ENCODE data around the gene LIPG. TPM values are rescaled to one million over a fixed set of nuclear protein-coding genes. Genes with fewer than 3 reads are reported as not detected.
A peak's percentile ranks its signal among the peaks of the same experiment; 100 is the strongest.

LIPG gene
- total RNA-seq, 8 experiments from 2014 or later = 9.2 to 37.9 (median 16.7) TPM

DNA sequence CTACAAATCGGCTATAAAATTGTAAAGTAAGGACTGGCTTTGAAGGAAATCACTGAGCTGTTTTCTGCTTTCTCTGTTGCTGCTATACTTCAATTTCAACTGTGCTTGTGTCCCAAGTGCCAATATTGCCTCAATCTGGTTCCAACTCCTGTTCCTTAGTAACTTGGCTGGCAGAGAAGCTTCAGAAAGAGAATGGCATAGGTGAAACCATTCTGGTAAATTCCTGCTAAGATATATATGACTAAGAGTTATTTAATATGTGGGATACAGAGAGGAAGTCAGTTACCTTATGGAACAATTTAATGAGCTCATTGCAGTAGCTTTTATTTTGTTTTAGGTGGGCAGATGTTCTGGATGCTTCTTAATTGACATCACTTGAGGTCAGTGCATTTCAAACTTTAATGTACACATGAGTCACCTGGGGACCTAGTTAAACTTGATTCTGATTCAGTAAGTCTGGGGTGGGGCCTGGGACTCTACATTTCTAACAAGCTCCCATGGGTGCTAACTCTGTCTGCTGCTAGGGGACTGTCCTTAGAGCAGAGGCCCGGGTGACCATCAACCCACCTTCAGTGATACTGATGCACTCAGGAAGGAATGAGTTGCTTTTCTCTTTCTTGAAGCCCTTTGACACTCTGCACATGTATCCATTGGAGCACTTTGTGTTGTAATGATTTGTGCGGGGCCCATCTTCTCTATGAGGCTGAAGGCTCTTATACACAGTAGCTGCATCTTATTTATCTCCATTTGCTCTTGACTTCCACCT lies 47.6 kb downstream of the LIPG start:
- ATAC-seq (replicated peaks in 6 of 8) = no peak
- Histone ChIP-seq H3K4me1 (replicated peaks in 1 of 2) (peaks cover 17 to 18% of the 10 kb centered on the region in 2 donors), H3K4me3 (no peak overlapping the region), H3K27ac (no peak overlapping the region)
- 61 to 100% (median 71%) methylated on average over 1 to 3 of the region's 3 CpGs; no CpG with 5 or more reads in 3 of the 10 experiments for WGBS, 10 experiments
- in situ Hi-C loops (cut with MboI; ENCODE audit: low pct_unique_long_range_greater_than_20kb in 2 of 9, low sequenced_read_pairs in 9 of 9, unreplicated experiment in 9 of 9) = no loop called here

DNA sequence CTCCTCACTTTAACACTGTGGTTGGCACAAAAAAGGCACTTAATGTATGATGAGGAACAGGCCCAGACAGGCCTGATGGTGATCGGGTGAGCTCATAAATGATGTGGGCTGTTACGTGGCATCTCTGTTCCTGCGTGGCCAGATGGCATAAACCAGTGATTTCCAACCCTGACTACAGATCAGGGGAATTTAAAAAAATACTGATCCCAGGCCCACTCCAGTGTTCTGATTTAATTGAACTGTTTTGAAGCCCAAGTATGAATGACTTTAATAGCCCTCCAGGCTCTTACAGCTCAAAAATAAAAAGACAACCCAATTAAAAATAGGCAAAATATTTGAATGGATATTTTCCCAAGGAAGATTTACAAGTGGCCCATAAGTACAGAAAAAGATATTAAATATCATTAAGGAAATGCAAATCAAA lies 48.2 kb downstream of the LIPG start:
- in situ Hi-C loops (cut with MboI; ENCODE audit: low pct_unique_long_range_greater_than_20kb in 2 of 9, low sequenced_read_pairs in 9 of 9, unreplicated experiment in 9 of 9) = no loop called here

DNA sequence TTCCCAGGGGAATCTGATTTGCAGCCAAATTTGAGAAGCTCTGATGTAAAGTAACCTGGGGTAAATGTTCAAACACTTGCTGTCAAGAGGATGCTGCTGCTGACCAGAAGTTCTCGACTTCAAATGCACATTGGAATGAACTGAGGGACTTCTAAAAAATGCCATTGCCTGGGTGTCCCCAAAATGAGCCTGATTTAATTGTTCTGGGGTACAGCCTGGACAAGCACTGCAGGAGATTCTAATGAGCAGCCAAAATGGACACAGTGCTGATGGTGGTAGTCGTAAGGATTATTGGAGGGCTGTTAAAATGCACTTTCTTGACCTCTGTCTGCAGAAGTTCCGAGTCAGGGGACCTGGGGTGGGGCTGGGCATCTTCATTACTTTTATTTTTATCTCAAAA lies 49.5 kb downstream of the LIPG start:
- no peak for ATAC-seq (replicated peaks in 6 of 8)
- in situ Hi-C loops (cut with MboI; ENCODE audit: low pct_unique_long_range_greater_than_20kb in 2 of 9, low sequenced_read_pairs in 9 of 9, unreplicated experiment in 9 of 9) = no loop called here
- peaks cover 17 to 18% of the 10 kb centered on the region in 2 donors for H3K4me1 ChIP-seq (replicated peaks in 1 of 2)

More for the DNA sequence above, 48.2 kb downstream of the LIPG start:
- H3K4me1 ChIP-seq (replicated peaks in 1 of 2) = peaks cover 17 to 18% of the 10 kb centered on the region in 2 donors
- 65 to 100% (median 93%) methylated on average over 1 to 3 of the region's 3 CpGs; no CpG with 5 or more reads in 2 of the 10 experiments for WGBS, 10 experiments
- ATAC-seq (replicated peaks in 6 of 8) = no peak
- no peak overlapping the region for H3K4me3 ChIP-seq
- no peak overlapping the region for H3K27ac ChIP-seq

DNA sequence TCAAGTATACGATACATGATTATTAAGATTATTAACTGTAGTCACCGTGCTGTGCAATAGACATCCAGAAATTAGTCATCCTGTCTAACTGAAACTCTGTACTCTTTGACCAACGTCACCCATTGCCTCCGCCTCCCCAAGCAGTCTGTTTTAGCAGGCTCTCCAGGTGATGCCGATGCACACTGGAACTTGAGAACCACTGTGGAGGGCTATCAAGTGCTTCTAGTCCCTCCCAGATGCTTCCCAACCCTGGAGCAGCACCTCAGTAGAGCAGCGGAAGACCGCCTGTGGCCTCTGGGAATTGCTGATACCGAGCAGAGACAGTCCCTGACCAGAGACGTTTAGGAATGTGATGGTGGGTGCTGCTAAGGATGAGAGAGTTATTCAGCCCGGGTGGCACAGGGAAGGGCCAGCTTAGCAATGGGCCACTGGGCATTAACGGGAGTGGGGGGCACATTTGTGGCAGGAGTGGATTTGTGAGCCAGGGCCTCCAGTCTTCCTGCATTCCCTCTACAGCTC lies 50.7 kb downstream of the LIPG start:
- in situ Hi-C loops (cut with MboI; ENCODE audit: low pct_unique_long_range_greater_than_20kb in 2 of 9, low sequenced_read_pairs in 9 of 9, unreplicated experiment in 9 of 9) = no loop called here
- Histone ChIP-seq H3K27ac (no peak overlapping the region), H3K4me3 (no peak overlapping the region), H3K4me1 (replicated peaks in 1 of 2) (peaks cover 17 to 18% of the 10 kb centered on the region in 2 donors)
- peak in 2 of 8 experiments; percentile 3 to 8 for ATAC-seq (replicated peaks in 6 of 8)
- 20 to 93% (median 75%) methylated on average over 1 to 6 of the region's 11 CpGs; no CpG with 5 or more reads in 2 of the 10 experiments for whole genome bisulfite sequencing, 10 experiments

More for the DNA sequence above, 49.5 kb downstream of the LIPG start:
- Histone ChIP-seq H3K4me3 (no peak overlapping the region), H3K27ac (no peak overlapping the region)
- WGBS, 10 experiments = 22 to 100% (median 80%) methylated on average over 1 to 3 of the region's 3 CpGs; no CpG with 5 or more reads in 3 of the 10 experiments

DNA sequence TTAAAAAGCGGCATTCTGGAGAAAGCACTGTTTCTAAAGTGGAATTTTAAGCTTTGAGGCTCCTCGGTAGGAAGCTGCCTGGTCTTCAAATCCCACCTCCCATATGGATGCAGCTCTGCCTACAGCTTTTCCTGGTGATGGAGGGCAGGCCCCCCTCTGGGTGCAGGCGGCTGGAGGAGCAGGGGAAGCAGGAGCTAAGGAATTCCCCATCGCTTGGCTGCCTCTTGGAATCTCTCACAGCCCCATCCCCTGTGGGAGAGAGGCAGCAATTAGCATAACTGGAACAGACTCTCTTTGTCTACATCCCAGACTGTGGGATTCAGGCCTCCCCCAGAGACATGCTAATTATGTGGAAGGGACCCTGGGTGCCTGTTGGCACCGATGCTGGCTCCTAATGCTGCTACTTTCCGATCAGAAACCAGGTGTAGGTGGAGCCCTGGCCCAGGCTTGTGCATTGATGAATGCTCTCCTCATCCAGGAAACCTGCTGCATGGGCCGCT lies 51.3 kb downstream of the LIPG start:
- Histone ChIP-seq H3K4me3 (no peak overlapping the region), H3K27ac (peak overlapping the region in 1 of 2 donors; percentile 7)
- ATAC-seq (replicated peaks in 6 of 8) = peak in 6 of 8 experiments; percentile 91 to 96 (median 93)

DNA sequence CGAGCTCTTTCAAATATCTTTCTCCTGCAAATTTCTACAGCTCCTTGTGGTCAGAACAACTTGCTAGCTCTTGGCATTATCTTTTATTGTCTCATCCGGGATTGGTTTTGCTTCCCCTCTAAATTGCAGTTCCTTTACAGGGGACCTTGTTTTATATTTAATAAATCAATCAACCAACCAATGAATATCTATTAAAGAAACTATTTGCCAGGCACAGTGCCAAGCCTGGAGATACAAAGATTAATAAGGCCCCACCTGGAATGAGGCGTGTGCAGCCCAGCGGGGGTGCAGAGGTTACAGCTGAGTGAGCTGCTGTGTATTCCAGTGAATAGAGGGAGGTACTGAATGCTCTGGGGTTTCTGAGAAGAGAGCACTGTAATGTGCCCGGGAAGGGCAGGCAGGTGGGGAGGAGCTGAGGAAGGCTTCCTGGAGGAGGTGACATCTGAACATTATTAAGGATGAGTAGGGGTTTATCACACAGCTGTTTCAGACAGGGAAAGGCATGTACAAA lies 51.8 kb downstream of the LIPG start:
- peak in 6 of 8 experiments; percentile 13 to 50 (median 46) for ATAC-seq (replicated peaks in 6 of 8)

More for the DNA sequence above, 51.3 kb downstream of the LIPG start:
- peaks cover 17 to 18% of the 10 kb centered on the region in 2 donors for H3K4me1 ChIP-seq (replicated peaks in 1 of 2)
- in situ Hi-C loops (cut with MboI; ENCODE audit: low pct_unique_long_range_greater_than_20kb in 2 of 9, low sequenced_read_pairs in 9 of 9, unreplicated experiment in 9 of 9) = no loop called here
- 0 to 80% (median 14%) methylated on average over 1 to 5 of the region's 7 CpGs; no CpG with 5 or more reads in 5 of the 10 experiments for WGBS, 10 experiments

DNA sequence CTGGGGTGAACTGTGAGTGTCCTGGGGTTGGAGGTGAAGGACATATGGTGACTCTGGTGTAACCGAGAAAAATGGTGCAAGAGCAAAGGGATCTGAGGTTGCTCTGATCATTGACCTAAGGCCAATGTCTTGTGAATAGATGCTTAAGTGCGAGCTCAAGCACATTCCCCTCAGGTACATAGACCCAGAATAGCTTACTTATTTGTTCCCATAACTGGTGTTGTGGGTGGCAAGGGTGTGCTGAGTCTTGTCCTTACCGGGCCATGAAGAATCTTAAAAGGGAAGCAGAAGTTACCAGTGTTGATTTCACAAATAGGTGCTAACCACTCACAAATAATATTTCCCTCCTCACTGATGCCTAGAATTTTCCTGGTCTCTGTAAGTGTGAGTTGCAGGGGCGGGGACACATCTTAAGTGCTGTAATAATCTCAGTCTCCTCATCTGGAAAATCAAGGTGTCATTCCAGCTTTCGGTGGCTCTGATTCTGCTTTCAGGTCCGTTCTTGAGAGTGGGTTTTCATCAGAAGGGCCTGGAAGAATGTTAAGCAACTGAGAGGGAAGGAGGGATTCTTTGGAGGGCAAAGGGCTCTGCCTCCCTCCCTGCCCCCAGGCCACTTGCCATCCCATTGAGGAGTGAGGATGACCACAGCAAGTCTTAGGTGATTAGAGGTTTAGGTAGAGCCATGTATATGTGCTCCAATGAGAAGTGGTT lies 54.9 kb downstream of the LIPG start:
- no peak overlapping the region for H3K4me3 ChIP-seq
- WGBS, 10 experiments = 47 to 100% (median 88%) methylated on average over 2 to 5 of the region's 6 CpGs; no CpG with 5 or more reads in 3 of the 10 experiments
- in situ Hi-C loops (cut with MboI; ENCODE audit: low pct_unique_long_range_greater_than_20kb in 2 of 9, low sequenced_read_pairs in 9 of 9, unreplicated experiment in 9 of 9) = no loop called here

More for the DNA sequence above, 51.8 kb downstream of the LIPG start:
- Histone ChIP-seq H3K4me3 (no peak overlapping the region), H3K27ac (no peak overlapping the region), H3K4me1 (replicated peaks in 1 of 2) (peaks cover 17 to 21% of the 10 kb centered on the region in 2 donors)
- WGBS, 10 experiments = 0 to 73% (median 29%) methylated on average over 1 to 4 of the region's 5 CpGs; no CpG with 5 or more reads in 1 of the 10 experiments
- in situ Hi-C loops (cut with MboI; ENCODE audit: low pct_unique_long_range_greater_than_20kb in 2 of 9, low sequenced_read_pairs in 9 of 9, unreplicated experiment in 9 of 9) = no loop called here

DNA sequence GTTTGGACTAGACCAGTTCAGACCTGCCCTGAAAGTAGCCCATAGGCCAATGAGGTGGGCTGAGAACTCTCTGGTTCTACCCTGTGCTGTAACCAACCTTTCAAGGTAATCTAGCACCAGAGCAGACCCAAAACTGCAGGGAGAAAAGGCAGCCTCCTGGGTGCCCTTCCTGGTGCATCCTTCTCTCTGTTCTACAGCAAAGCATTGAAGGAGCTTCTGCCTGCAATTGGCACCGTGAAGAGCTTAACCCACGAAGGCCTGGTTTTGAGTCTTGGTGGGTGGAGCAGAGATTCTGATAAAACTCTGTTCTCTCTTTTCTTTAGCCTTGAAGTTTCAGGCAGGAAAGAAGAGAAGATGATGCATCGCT lies 55.5 kb downstream of the LIPG start:
- WGBS, 10 experiments = 0 to 78% (median 64%) methylated on average over 1 to 3 of the region's 3 CpGs; no CpG with 5 or more reads in 3 of the 10 experiments
- in situ Hi-C loops (cut with MboI; ENCODE audit: low pct_unique_long_range_greater_than_20kb in 2 of 9, low sequenced_read_pairs in 9 of 9, unreplicated experiment in 9 of 9) = no loop called here
- Histone ChIP-seq H3K27ac (no peak overlapping the region), H3K4me1 (replicated peaks in 1 of 2) (peaks cover 39 to 43% of the 10 kb centered on the region in 2 donors), H3K4me3 (no peak overlapping the region)
- no peak for ATAC-seq (replicated peaks in 6 of 8)

More for the DNA sequence above, 54.9 kb downstream of the LIPG start:
- no peak for ATAC-seq (replicated peaks in 6 of 8)
- peaks cover 33 to 39% of the 10 kb centered on the region in 2 donors for H3K4me1 ChIP-seq (replicated peaks in 1 of 2)
- no peak overlapping the region for H3K27ac ChIP-seq

DNA sequence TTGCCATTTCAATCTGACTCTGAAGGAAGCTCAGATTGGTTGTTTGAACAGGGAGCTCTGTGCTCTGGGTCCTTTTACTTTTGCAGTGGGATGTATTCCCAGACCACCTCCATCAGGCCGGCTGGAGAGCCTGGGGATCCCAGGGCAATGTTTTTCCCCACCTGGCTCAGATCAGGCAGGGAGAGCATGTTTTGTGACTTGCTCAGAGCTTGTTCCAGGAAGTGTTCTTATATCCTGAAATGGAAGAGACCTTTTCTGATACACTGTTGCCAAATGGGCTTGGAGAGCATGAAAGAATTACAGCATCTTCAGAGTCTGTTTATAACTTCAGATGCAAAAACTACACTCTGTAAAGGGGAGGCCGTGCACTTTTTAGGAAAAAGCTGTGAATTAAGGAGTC lies 56.0 kb downstream of the LIPG start:
- no peak overlapping the region for H3K4me3 ChIP-seq
- no peak for ATAC-seq (replicated peaks in 6 of 8)
- 0 to 92% (median 58%) methylated on average over 1 to 2 of the region's 2 CpGs; no CpG with 5 or more reads in 4 of the 10 experiments for WGBS, 10 experiments
- H3K4me1 ChIP-seq (replicated peaks in 1 of 2) = peaks cover 38 to 39% of the 10 kb centered on the region in 2 donors
- in situ Hi-C loops (cut with MboI; ENCODE audit: low pct_unique_long_range_greater_than_20kb in 2 of 9, low sequenced_read_pairs in 9 of 9, unreplicated experiment in 9 of 9) = no loop called here
- no peak overlapping the region for H3K27ac ChIP-seq

DNA sequence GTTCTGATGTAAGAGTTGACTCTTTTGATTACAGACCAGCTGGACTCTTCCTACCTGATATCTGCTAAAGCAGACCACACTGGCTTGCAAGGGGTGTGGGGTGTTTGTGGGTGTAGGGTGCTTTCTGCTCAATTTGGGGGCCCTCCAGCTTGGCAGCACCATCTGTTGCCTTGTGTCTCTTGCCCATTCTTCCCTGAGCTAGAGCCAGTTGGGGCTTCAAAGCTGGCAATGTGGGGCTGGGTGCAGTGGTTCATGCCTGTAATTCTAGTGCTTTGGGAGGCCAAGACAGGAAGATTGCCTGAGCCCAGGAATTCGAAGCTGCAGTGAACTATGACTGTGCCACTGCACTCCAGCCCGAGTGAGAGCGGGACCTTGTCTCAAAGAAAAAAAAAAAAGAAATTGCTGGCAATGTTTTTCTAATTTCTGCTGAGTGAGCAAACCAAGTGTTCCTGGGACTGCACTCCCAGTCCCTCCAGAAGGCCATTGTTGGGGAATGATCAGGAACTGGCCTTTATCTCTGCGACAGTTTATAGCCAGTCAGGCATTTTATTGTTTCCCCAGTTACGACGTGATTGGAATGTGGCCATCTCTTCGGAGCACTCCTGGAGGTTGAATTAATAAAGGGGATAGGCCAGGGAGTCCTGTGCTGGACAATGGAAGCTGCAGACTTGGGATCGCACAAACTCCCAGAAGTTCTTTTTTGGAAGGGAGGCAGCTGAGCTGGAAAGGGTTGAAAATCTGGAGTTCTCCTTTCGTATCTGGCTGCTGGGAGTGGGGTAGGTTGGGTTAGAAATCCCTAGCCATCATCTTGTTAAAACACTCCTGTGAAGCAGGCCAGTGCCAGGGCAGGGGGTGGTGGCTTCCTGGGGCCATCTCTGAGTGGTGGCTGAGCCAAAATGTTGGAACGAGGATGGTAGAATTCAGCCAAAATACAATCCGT lies 57.2 kb downstream of the LIPG start:
- ATAC-seq (replicated peaks in 6 of 8) = peak in 5 of 8 experiments; percentile 85 to 90 (median 88)
- in situ Hi-C loops (cut with MboI; ENCODE audit: low pct_unique_long_range_greater_than_20kb in 2 of 9, low sequenced_read_pairs in 9 of 9, unreplicated experiment in 9 of 9) = no loop called here

DNA sequence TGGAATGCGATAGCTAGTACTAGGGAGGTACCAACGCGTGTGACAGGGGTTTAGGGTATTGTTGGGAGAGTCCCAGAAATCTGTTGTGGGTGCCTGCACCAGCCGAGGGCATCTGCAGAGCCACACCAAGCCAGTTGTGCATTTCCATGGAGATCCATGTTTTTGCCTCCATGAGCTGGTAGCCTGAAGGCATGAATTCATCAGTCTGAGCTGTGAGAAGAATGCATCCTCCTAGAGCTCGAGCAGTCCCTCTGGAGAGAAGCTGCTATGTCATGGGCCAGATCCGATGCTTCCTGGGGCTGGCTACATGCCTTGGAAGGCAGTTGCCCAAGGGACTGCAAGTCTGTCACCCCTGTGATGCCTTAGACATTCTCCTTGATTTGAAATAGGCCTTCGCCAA lies 57.9 kb downstream of the LIPG start:
- in situ Hi-C loops (cut with MboI; ENCODE audit: low pct_unique_long_range_greater_than_20kb in 2 of 9, low sequenced_read_pairs in 9 of 9, unreplicated experiment in 9 of 9) = no loop called here
- no peak overlapping the region for H3K27ac ChIP-seq
- H3K4me1 ChIP-seq (replicated peaks in 1 of 2) = peaks cover 23 to 24% of the 10 kb centered on the region in 2 donors
- no peak overlapping the region for H3K4me3 ChIP-seq
- peak in 3 of 8 experiments; percentile 94 to 98 (median 97) for ATAC-seq (replicated peaks in 6 of 8)
- 20 to 100% (median 93%) methylated on average over 1 to 4 of the region's 7 CpGs; no CpG with 5 or more reads in 1 of the 10 experiments for WGBS, 10 experiments

More for the DNA sequence above, 57.2 kb downstream of the LIPG start:
- Histone ChIP-seq H3K4me1 (replicated peaks in 1 of 2) (peaks cover 26 to 28% of the 10 kb centered on the region in 2 donors), H3K4me3 (no peak overlapping the region), H3K27ac (no peak overlapping the region)
- WGBS, 10 experiments = 0 to 70% (median 20%) methylated on average over 1 to 11 of the region's 11 CpGs; no CpG with 5 or more reads in 1 of the 10 experiments
